GM19324 (cell line): ENCODE measurements around the gene ARHGAP32.
"Not testable (repeated sequence)": the region's sequence is repeated elsewhere in the genome, so short reads cannot be mapped to it uniquely, and the experiment has no call there.

Source experiments
- ATAC-seq: cut with Tn5 transposase; IDR thresholded peaks from one replicate; pipeline ENCODE4 v1.9.1; 2021; ENCODE audit warnings: mild to moderate bottlenecking, moderate library complexity; ENCODE audit not compliant: unreplicated experiment, low FRiP score

The ARHGAP32 gene

DNA sequence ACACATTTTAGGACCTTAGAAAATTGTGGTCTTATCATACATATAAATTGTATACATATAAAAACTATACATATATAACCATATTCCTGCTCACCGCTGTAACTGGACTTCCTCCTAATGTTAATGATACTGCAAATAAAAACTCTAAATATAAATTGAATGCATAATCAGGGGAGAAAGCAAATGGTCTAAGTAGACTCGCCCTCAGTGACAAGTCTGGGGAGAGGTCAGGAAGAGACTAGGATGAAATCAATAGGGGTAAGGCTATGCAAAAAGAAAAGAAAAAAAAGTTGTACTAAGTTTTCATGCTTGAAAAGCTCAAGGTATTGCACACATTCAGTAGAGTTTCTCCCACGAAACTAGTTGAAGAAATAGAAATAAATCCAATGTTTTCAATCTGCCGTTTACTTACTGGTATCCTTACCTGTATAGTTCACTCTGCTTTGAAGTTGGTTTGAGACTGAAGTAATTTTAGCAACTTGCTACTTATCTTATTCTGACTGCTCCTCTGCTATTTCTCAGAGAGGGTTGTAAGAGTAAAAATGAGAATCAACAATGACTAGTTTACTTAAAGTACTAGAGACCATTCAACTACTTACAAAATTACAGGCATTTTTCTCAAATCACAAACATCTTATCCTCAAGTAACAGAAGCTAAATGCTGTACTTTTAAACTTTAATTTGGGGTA is 12.2 kb upstream of the ARHGAP32 start:
- no peak for ATAC-seq

DNA sequence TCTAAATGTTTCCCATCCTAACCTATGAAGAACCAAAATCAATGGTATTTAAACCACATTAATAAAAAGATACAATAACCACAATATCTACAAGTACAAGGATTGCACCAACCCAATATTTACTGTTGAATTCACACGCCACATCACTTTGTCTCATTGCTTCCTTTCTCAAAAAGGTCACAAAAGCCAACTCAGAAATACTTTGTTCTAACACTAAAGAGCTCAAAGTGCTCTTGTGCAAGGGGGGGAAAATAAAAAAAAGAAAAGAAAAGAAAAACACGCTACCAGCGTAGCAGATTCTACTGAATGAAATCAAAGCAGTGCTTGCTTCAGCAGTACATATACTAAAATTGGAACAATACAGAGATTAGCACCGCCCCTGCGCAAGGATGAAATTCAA is 10.5 kb upstream of the ARHGAP32 start:
- ATAC-seq, result no peak

DNA sequence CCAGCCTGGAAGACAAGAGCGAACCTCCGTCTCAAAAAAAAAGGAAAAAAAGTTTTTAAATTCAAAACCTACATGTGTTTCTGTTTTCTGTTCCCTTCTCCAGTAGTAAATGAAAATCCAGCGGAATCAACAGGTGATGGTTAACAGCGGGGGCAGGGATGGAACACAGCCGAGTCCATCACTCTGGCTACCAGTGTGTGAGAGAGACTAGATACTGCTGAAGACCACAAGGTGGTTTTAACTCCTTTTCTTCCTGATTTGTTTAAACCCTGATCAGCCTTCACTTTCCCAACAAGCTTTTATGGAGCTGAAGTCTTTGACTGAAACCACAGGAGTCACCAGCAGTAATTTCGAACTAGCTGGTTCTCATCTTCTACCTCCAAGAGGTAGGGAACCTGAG is 3.6 kb upstream of the ARHGAP32 start:
- no peak for ATAC-seq

DNA sequence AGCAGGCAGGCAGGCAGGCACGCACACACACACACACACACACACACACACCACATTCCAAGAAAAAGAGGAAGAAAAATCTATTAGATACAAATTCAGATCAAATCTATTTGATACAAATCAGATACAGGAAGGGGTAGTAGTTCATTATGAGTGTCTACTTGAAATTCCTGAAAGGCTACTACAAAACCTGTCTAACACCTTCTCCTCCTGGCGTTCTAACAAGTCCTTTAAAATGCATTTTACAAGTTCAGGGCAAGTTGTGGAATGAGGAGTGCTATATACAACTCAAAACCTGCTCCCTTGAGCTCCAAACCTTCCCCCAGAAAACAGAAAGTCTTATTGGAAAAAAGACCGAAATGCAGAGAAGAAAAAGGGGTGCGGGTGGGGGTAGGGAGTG is 476 bp downstream of the ARHGAP32 start:
- no peak for ATAC-seq

DNA sequence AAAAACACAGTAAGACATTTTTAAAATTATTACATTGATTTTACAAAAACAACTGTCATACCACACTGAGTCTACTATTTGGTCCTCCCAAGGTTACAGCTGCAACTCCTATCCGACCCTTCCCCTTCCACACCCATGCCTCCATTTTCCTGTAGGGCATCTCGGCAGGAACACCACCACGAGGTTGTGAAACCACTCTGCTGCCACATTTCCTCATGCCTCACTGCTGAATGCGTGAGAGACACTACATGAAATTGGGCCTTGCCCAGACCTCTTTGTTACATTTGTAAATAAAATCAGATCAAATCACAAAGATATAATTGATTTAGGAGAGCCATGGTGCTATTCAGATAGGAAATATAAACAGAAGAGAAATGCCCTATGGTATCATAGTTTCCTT is 2.0 kb downstream of the ARHGAP32 start:
- no peak for ATAC-seq

DNA sequence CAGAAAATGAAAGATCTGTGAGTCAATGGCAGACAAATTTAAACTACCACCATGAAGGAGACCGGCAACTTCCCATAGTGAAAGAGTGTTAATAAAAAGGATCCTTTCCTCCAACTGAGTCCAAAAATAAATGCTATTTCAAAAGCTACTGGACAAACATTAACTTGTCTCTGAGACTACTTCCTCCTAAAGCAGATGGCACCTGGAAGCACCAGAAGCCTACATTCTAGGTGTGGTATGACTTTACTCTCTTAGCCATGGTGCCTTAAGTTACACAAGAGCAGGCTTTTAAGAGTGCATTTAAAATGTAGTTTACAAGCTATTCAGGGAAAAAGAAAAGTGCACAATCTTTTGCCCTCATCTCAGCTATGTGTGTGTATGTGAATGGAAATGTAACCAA is 2.5 kb downstream of the ARHGAP32 start:
- no peak for ATAC-seq

DNA sequence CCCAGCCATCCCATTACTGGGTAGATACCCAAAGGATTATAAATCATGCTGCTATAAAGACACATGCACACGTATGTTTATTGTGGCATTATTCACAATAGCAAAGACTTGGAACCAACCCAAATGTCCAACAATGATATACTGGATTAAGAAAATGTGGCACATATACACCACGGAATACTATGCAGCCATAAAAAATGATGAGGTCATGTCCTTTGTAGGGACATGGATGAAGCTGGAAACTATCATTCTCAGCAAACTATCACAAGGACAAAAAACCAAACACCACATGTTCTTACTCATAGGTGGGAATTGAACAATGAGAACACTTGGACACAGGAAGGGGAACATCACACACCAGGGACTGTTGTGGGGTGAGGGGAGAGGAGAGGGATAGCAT is 7.0 kb downstream of the ARHGAP32 start:
- not testable (repeated sequence) for ATAC-seq

DNA sequence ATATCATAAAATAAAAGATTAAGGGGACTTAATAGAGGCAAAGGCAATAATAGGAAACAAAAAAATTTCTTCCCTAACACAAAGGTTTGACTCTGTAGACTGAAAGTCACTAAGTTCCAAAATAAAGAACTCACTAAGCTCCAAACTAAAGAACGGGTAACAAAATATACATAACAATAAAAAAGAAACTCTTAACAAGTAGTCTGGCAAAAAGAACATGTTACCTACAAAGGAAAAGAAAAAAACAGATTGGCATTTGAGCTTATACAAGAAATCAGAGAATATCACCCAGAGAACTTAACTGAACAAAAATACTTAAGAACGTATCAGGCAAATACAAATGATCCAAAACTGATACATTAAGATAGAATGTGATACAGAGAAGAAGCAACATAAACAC is 7.5 kb downstream of the ARHGAP32 start:
- no peak for ATAC-seq

DNA sequence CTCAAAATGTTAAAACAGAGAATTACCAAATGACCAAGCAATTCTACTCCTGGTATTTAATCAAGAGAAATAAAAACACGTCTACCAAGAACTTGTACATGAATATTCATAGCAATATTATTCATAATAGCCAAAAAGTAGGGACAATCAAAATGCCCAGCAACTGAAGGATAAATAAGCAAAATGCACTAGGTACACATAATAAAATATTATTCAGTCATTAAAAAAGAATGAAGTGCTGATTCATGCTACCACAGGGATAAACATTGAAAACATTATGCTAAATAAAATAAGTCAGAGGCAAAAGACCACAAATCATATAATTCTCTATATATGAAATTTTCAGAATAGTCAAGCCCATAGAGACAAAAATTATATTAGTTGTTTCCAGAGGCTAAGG is 24.8 kb downstream of the ARHGAP32 start:
- ATAC-seq, result no peak

DNA sequence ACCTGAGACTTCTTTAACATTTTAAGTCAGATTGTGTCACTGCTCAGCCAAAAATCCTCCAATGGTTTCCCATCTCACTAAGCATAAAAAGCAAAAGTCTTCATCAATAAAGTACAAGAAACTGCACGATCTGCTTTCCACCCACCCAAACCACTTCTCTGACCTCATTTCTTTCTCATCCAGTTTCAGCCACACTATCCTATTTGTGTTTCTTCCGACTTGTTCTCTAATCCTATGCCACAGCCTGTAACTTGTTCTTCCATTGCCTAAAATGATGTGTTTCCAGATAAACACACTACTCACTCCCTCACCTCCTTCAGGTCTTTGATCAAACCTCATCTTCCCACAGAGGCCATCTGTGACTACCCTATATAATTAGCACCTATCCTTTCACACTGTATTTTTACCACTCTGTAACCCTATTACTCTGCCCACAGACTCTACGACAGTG is 28.4 kb downstream of the ARHGAP32 start:
- ATAC-seq, result no peak

DNA sequence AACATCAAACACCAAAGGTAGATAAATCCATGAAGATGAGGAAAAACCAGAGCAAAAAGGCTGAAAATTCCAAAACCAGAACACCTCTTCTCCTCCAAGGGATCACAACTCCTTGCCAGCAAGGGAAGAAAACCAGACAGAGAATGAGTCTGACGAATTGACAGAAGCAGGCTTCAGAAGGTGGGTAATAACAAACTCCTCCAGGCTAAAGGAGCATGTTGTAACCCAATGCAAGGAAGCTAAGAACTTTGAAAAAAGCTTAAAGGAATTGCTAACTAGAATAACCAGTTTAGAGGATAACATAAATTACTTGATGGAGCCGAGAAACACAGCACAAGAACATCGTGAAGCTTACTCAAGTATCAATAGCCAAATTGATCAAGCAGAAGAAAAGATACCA is 35.0 kb downstream of the ARHGAP32 start:
- ATAC-seq, result not testable (repeated sequence)

DNA sequence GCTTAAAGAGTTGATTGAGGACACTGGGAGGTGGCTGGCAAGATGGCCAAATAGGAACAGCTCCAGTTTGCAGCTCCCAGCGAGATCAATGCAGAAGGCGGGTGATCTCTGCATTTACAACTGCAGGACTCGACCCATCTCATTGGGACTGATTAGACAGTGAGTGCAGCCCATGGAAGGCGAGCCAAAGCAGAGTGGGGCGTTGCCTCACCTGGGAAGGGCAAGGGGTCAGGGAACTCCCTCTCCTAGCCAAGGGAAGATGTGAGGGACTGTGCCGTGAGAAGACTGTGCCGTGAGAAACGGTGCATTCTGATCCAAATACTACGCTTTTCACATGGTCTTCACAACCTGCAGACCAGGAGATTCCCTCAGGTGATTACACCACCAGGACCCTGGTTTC is 36.4 kb downstream of the ARHGAP32 start:
- ATAC-seq, result no peak

DNA sequence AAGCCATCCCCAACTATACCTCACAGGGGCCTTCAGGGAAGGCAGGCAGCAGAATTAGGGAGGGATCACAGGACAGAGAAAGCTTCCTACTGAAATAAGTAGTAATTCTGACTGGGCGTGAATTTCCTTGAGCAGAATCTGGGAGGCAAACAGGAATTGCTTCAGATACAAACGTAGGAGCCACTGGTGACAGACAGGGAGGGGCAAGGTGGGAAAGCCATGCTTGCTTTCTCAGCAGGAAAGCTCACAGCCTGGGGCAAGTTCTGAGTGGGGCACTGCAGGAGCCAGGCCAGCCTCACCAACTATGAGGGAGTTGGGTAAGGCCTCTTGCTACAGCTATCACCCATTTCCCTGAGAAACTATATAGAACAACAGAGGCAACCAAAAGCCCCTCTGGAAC is 43.6 kb downstream of the ARHGAP32 start:
- ATAC-seq, result no peak

DNA sequence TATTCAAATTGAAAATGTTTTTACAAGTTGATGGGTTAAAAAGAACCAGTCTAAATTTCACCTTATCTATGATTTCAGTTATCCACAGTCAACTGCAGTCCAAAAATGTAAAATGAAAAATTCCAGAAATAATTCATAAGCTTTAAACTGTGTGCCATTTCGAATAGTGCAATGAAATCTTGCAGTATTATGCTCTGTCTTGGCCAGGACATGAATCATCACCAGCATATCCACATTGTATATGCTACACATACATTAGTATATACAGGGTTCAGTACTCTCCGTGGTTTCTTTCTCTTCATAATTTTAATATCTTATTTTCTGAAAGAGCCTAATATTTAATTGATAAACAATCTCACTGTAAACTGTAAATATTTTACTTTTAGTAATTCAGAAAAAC is 45.9 kb downstream of the ARHGAP32 start:
- ATAC-seq, result no peak

DNA sequence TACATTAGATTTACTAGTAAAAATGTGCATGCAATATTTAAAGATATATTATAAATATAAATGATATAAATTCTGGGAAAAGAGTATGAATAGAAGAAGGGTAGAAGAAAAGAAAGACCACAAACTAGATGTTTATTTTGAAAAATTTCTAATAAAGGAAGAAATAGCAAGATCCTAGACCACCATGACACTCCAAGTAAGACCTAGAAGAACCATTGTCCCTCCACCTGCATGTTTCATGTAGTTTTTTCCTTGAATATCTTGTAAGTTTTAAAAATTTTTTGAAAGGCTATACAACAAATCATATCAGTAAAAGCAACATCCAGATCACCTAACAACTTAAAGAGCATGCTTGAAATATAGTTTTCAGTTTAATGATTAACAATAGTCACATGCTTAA is 46.8 kb downstream of the ARHGAP32 start:
- no peak for ATAC-seq

DNA sequence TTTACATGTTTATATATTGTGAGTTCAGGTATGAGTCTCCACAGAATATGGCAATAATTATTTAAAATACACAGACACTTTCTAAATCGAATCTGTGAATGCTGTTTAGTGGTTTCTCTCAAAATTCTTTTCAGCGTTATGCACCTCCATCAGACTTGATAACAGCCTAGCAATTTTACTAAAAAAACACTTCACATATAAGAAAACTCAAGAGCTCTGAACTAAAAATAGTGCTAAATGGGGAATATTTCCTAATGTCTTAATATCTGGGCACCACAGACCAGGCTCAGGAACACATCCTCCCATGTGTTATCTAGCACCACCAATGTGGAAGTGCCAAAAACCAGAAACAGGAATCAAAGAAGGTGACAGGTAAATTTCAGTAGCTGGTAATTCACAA is 47.9 kb downstream of the ARHGAP32 start:
- no peak for ATAC-seq

DNA sequence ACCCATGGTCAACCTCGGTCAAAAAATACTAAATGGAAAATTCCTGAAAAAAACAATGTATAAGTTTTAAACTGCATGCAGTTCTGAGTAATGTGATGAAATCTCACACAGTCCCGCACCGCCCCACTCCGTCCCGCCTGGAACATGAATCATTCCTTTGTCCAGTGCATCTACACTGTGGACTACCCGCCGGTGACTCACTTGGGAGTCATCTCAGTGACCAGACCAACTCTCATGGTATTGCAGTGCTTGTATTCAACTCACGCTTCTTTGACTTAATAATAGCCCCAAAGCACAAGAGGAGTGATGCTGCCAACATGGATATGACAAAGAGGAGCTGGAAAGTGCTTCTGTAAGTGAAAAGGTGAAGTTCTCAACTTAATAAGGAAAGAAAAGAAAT is 48.8 kb downstream of the ARHGAP32 start:
- no peak for ATAC-seq

DNA sequence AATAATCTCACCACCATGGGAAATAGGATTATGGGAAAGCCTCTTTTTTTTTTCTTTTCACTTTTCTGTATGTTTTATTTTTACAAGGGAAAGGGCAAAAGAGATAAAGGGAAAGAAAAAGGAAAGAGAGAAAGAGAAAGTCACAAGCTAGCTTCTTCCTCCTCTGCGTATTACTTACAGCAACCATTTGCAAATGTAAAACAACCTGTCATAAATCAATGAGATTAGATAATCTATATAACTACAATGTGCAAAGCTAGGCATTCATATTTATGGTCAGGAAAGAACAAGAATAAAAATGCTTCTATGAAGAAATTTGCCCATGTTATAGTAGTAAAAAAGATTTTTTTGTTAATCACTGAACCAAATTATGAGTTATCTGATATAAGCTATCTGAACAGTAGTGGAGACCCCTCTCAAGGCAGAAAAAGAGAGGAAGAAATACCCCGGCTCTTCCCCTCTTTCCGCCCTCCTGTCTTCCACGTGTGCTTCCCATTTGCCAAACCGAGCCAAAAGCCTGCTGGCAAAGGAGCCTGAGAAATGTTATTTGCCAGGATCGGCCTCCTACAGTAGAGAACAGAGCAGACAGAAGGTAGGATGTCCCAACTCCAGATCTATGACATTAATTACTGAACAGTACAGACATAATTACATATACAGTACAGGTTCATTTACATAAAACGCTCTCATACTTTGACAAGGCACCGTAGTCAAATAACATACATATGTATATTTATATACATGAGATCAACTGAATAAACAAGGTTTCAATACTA is 50.2 kb downstream of the ARHGAP32 start:
- ATAC-seq, result no peak

DNA sequence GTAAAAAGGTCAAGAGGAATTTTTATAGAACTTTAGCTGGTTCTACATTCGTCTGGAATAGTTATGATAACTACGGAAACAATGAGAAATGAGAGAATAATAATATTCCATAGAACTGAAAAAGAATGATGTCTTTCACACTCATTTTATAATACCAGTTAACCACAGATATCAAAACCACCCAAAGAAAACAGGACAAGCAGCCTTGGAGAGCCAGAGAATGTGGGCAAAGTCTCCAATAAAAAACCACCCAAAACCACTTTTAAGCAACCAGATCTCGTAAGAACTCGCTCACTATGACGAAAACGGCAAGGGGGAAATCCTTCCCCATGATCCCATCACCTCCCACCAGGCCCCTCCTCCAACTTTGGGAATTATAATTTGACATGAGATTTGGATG is 60.8 kb downstream of the ARHGAP32 start:
- ATAC-seq, result no peak

DNA sequence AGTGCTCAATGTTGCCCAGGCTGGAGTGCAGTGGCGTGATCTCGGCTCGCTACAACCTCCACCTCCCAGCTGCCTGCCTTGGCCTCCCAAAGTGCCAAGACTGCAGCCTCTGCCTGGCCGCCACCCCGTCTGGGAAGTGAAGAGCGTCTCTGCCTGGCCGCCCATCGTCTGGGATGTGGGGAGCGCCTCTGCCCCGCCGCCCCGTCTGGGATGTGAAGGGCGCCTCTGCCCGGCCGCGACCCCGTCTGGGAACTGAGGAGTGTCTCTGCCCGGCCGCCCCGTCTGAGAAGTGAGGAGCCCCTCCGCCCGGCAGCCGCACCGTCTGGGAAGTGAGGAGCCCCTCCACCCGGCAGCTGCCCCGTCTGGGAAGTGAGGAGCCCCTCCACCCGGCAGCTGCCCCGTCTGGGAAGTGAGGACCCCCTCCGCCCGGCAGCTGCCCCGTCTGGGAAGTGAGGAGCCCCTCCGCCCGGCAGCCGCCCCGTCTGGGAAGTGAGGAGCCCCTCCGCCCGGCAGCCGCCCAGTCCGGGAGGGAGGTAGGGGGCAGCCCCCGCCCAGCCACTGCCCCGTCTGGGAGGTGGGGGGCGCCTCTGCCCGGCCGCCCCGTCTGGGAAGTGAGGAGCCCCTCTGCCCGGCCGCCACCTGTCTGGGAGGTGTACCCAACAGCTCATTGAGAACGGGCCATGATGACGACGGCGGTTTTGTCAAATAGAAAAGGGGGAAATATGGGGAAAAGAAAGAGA is 63.1 kb downstream of the ARHGAP32 start:
- ATAC-seq, result not testable (repeated sequence)

DNA sequence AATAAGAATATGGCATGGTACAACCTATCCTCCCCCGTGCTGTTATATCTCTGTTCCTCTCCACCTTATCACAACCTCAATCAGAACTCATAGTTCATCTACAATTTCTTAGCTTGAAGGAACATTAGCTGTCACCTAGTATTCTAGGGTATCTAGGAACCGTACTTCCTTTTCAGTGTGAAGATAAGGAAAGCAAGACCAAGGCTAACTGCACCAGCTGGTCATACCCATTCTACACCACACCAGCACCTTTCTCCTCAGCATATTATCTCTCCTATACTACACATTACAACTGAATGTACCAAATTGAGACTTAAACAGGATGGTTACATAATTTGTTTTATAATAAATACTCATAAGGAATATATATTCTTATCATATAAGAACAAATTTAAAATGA is 73.1 kb downstream of the ARHGAP32 start:
- no peak for ATAC-seq
